Measurements from ENCODE around the gene MYCN.

Gene MYCN

DNA sequence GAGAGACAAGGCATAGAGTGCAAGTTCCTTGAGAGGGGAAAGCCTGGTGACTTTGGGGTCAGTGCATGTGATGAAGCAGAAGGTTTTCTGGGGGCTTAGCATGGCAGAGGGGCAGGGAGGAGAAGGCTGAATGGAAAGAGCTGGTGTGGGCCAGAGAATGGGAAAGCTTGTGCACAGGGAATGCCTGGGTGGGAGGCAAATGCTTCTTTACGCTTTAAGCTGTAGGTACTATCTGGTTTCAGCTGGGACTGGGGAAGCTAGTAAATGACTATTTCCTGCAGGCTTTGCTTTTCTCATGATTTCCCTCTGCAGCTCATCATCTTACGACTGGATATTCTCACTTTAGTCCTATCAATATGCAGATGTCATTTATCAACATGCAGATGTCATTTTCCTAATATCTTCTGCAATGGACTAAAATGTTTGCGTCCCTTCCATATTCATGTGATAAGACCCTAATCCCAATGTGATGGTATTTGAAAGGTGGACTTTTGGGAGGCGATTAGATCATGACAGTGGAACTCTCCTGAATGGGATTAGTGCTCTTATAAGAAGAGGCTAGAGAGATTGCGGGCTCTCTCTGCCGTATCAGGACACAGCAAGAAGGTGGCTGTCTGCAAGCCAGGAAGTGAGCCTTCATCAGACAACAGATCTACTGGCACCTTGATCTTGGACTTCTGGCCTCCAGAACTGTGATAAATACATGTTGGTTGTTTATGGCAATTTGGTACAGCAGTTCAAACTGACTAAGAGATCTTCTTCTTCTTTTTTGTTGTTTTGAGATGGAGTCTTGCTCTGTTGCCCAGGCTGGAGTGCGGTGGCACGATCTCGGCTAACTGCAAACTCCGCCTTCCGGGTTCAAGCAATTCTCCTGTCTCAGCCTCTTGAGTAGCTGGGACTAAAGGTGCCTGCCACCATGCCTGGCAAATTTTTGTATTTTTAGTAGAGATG lies 50.1 kb downstream of the MYCN start:
- TF ChIP-seq, protein P1, sequence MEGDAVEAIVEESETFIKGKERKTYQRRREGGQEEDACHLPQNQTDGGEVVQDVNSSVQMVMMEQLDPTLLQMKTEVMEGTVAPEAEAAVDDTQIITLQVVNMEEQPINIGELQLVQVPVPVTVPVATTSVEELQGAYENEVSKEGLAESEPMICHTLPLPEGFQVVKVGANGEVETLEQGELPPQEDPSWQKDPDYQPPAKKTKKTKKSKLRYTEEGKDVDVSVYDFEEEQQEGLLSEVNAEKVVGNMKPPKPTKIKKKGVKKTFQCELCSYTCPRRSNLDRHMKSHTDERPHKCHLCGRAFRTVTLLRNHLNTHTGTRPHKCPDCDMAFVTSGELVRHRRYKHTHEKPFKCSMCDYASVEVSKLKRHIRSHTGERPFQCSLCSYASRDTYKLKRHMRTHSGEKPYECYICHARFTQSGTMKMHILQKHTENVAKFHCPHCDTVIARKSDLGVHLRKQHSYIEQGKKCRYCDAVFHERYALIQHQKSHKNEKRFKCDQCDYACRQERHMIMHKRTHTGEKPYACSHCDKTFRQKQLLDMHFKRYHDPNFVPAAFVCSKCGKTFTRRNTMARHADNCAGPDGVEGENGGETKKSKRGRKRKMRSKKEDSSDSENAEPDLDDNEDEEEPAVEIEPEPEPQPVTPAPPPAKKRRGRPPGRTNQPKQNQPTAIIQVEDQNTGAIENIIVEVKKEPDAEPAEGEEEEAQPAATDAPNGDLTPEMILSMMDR (IDR thresholded peaks at IDR 0.05; ENCODE audit: borderline replicate concordance, insufficient read depth, low read depth, low read length) = no peak

DNA sequence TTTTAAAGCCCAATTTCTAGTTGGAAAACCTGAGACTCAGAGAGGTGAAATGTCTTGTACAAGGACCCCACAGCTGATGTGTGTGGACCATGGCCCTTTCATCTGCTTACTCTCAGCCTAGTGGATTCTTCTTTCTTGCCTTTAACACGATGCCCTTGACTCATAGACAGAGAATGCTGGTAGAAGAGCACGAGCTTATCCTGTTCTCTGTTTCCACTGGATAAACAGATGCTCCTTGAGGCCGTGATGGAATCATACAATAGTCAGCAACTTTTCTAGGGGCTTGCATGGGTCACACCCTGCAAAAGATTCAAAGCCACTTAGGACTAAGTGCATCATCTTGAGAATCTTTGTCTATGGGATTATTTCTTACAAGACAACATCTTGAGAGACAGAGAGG lies 50.9 kb downstream of the MYCN start:
- TF ChIP-seq, protein P1 (IDR thresholded peaks at IDR 0.05; ENCODE audit: borderline replicate concordance, insufficient read depth, low read depth, low read length) = no peak
- H3K4me3 ChIP-seq (ENCODE audit: low read depth, low read length) = no peak overlapping the region

More for the DNA sequence above, 50.1 kb downstream of the MYCN start:
- H3K4me3 ChIP-seq (ENCODE audit: low read depth, low read length) = no peak overlapping the region

DNA sequence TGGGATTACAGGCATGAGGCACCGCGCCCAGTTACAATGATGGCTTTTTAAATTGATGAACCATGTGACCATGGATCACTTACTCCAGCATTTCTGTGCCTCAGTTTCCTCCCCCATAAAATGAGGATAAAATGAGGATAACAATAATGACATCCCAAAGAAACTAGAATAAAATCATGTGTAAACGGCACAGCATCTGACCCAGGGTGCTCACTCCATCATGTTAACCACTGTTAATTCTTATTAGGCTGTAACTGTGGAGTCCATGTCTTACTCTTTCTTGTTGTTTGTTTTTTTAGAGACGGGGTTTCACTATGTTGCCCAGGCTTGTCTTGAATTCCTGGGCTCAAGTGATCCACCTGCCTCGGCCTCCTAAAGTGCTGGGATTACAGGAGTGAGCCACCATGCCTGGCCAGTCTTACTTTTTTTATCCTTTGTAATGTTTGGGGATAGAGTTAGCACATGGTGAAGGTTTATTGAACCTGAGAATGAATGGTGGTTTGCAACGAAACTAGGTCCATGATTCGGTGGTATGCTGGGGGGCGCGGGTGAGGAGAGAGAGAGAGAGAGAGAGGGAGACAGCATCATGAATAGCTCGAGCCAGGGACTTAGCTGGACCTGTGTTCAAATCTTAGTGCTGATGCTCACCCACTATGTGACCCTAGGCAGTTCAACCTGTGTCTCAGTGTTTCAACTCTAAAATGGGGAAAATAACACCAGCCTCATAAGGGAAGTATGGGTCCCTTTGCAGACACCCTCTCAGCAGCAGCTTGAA lies 52.3 kb downstream of the MYCN start:
- H3K4me3 ChIP-seq (ENCODE audit: low read depth, low read length) = no peak overlapping the region
- TF ChIP-seq, protein P1 (IDR thresholded peaks at IDR 0.05; ENCODE audit: borderline replicate concordance, insufficient read depth, low read depth, low read length) = no peak

DNA sequence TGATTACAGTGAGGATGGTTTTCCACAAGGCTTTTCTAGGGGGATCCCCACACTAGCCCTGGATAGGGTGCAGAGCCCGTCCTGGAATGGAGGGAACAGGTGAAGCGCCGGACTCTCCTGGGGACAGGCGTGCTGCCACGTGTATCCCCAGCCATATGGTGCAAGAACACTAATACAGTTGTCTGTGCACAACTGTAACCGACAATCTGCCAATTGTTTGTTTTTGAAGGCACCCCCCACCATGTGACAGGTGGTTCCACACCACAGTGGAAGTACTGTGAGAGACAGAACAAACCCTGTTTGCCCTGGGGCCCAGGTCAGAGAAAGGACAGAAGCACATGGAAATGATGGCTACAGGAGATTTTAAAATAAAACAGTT lies 52.9 kb downstream of the MYCN start:
- TF ChIP-seq, protein P1 (IDR thresholded peaks at IDR 0.05; ENCODE audit: borderline replicate concordance, insufficient read depth, low read depth, low read length) = no peak

DNA sequence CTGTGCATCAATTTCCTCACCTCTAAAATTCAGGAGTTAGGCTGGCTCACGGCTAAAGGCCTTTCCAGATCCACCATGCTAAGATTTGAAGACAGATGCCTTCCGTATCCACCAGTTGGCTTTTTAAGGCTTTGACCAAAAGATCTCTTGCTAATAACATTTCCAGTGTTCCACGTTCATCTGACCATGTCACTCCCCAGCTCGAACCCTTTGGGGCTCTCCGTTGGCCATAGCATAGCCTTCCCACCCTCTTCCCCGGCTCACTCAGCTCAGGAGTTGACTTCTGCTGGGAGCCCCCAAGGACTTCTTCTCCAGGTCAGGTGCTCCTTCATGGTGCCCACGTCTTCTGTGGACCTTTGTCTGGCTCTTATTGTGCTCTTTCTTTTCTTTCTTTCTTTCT lies 53.3 kb downstream of the MYCN start:
- H3K4me3 ChIP-seq (ENCODE audit: low read depth, low read length) = no peak overlapping the region
- TF ChIP-seq, protein P1 (IDR thresholded peaks at IDR 0.05; ENCODE audit: borderline replicate concordance, insufficient read depth, low read depth, low read length) = no peak

More for the DNA sequence above, 52.9 kb downstream of the MYCN start:
- H3K4me3 ChIP-seq (ENCODE audit: low read depth, low read length) = no peak overlapping the region

DNA sequence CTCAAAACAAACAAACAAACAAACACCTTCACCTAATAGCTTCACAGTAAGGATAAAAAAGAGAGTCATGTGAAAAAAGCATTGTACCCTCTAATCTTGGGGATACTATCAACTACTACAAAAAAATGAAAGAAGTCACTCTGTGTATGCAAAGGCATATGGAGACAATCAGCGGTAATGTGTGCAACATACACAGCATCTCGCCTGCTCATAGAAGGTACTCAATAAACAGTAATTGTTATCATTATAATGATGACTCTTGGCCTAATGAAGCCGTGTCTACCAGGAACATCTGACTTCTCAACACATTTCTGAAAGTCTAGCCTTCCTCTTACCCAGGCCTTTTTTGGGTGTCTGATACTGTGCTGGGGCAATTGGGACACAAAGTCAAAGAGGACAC lies 55.3 kb downstream of the MYCN start:
- TF ChIP-seq, protein P1 (IDR thresholded peaks at IDR 0.05; ENCODE audit: borderline replicate concordance, insufficient read depth, low read depth, low read length) = no peak
- H3K4me3 ChIP-seq (ENCODE audit: low read depth, low read length) = no peak overlapping the region
